T-helper 1 cell treated with Interleukin-12 subunit alpha and Interleukin-12 subunit beta and Interleukin-4 antibody, amounts not matched to agents 30 ng/mL and 1 ng/mL, for 36 hours (primary cell): Measurements from ENCODE around the gene FOXN3. TPM values are rescaled to one million over a fixed set of nuclear protein-coding genes. Genes with fewer than 3 reads are reported as not detected.
"Not testable (repeated sequence)": the region's sequence is repeated elsewhere in the genome, so short reads cannot be mapped to it uniquely, and the experiment has no call there.

ENCODE experiments used
- intact Hi-C: fragments of 100-400 bp; cut with micrococcal nuclease; formaldehyde crosslinking; loops from one replicate; pipeline ENCODE4 v1.15.1; 2024
- total RNA-seq: library from RNA; stranded (reverse); gene quantifications from 2 replicates; pipeline ENCODE4 v1.2.3, GENCODE V29; 2022

FOXN3 gene
- total RNA-seq, 1 donor from 2014 or later = 110 TPM

DNA sequence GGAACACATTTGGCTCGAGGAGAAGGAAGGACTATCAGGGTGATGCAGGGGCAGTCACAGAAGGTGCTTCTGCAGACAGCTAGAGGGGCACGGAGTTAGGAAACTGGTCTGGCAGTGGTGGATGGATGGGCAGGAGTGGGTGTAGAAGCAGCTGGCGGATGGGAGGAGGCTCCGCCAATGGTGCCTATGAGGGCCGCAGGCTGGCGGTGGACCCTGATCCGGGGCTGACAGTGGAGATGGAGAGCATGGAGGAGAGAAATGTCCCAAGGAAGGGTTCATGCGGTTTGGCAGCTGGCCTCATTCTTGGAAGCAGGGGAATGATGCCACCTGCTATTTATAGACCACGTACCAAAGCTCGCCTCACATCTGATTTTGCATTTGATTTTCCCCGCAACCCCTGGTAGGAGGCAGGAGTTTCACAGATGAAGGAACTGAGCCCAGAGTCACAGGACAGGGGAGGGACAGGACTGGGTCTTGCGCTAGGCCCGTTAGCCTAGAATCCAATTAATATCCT is 237.1 kb downstream of the FOXN3 start:
- intact Hi-C loops = loop anchor here (10.0 kb wide), 1 partner anchor 325 kb away; no protein-coding TSS in a partner anchor

DNA sequence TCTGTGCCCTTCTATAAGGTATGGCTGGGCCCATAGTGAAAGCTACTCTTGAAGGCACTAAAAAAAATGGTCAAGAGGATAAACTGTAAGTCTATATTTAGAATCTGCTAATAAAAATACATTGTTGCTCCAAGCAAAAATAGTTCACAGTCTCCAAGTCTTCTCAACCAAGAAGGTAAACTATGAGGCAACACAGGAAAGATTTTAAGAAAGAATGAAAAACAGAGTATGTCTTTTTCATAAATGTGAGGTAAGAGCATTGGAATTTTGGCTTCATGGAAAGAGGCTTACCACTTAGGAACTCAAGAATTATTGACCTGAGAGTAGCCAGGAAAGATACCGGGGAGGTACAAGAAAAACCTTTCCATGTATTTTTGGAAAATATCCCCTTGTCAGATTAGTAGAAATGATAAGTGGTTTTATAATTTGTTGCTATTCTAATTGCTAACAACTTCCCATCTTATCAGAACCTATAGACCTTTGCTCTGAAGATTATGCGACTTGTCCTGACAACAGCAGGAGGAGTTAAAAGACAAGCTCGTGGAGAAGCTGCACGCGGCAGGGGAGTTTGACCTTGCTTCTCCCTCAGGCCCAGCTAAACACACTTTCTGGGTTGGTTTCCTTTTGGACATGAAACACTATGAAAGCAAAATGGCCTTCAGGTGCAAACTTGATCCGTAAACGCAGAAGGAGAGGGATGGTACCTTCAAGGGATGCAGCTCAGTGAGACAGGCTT is 238.1 kb downstream of the FOXN3 start:
- intact Hi-C loops = loop anchor here (10.0 kb wide), 1 partner anchor 326 kb away; no protein-coding TSS in a partner anchor

DNA sequence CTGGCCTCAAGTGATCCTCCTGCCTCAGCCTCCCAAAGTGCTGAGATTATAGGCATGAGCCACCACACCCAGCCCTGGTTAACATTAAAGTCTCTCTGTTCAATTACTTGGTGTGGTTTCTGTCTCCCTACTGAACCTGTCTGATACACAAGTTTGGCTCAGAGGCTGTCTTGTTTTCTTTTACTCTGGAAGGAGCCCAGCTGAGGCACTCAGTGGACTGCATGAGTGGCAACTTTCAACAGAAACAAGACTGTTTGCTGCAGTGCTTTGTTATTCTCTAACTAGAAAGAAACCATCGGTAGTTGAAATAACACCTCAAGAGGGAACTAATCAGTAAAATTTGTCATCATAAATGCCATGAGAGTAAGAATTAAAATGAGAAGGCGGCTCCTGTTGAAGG is 238.7 kb downstream of the FOXN3 start:
- intact Hi-C loops = loop anchor here (10.0 kb wide), 1 partner anchor 326 kb away; no protein-coding TSS in a partner anchor

DNA sequence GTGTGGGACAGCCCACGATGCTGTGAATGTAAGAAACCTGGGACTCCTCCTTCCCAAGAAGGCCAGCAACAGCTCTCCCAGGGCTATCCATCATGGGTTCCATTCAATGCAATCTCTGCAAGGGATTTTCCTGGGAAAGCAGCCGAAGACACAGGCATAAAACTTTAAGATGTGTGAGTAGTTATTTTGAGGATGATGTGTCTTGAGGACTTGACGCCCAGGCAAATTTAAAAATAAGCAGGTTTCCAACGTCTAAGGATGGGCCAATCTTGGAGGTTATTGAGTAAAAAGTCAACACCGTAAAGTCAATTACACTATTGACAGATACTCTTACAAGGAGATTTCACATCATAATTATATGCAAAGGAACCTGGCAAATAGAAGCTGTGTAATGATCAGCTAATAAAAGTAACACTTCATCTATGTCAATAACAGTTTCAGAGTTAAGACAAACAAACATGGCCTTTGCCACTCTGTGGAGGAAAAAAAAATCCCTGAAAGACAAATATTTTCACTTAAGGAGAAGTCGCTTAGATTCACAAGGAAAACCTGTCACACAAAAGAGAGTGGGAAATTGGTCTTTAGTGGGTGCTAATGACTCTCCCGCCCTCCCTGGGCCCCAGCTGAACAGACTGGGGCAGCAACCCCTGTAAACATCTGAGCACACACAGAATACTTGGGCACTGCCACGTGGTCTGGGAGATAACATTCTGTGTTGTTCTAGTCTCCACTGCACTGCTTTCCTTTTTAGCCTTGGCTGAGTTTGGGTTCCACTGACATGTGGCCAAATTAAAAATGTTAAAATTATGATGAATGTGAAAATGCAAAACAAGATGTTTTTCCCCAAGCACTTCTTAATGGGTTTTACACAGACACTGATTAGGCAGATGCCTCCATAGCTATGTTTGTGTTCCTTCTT is 240.9 kb downstream of the FOXN3 start:
- intact Hi-C loops = loop anchor here (2.0 to 10.0 kb wide), 2 partner anchors 329 to 441 kb away; no protein-coding TSS in a partner anchor

DNA sequence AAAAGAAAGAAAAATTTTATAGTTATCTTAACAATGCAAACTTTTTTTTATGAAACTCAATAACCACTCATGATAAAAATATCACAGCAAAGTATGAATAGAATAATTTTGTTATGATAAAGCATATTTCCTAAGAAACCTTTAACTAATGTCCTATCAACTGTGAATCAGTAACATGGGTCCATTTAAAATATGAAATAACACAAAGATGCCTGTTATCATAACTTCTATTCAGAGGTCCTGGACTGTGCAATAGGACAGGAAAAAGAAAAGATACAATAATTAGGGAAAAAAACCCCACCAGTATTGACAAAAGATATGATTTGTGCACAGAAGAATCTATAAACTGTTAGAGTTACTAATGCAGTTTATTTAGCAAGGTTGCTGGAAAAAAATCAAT is 245.4 kb downstream of the FOXN3 start:
- intact Hi-C loops = loop anchor here (10.0 kb wide), 1 partner anchor 333 kb away; no protein-coding TSS in a partner anchor

DNA sequence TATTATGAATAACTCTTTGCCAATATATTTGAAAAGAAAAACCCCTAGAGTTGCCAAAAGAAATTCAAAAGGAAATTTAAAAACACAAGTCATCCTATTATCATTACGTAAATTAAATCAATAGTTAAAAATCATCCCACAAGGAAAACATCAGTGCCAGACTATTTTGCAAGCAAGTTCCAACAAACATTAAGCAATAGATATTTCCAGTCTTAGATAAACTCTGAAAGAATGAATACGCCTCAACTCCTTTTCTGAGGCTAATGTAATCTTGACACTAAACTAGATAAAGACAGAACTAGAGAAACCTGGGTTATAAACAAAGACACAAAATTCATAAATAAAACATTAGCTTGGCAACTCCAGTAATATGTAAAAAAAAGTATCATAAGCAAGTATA is 245.9 kb downstream of the FOXN3 start:
- intact Hi-C loops = loop anchor here (10.0 kb wide), 1 partner anchor 334 kb away; no protein-coding TSS in a partner anchor

DNA sequence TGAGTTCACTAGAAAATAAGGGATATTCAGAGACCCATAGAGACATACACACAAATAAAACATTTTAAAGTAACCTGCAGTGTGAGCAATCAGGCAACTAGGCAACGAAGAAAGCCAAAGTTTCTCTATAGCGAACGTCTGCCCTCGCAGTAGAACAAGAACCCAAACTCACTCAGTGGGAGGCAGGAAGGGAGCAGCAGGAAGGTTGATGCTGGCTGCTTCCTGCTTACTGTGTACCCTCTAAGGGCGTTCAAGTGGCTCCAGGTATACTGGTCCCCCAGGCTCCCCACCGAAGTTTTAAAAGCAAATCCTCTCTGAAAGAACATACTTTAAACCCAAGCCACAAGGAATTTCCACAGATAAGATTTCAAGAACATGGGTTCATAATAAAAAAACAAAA is 249.3 kb downstream of the FOXN3 start:
- intact Hi-C loops = no loop called here

DNA sequence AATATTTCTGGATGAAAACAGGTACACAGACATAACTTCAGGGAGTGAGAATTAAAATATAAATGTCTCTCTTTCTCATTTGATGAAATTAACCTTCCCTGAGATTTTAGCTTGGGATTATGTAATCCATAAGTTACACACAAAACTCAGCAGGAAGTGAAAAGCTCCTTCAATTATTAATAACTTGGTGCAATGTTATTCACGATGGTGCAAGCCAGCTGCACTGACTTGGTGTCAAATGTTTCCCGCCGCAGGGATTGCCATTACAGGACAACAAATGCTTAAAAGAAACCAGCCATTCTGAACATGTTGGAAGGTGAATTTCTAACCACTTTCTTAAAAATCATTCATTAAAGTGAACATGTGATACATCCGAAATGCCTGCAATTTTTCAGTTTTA is 250.4 kb downstream of the FOXN3 start:
- intact Hi-C loops = no loop called here

DNA sequence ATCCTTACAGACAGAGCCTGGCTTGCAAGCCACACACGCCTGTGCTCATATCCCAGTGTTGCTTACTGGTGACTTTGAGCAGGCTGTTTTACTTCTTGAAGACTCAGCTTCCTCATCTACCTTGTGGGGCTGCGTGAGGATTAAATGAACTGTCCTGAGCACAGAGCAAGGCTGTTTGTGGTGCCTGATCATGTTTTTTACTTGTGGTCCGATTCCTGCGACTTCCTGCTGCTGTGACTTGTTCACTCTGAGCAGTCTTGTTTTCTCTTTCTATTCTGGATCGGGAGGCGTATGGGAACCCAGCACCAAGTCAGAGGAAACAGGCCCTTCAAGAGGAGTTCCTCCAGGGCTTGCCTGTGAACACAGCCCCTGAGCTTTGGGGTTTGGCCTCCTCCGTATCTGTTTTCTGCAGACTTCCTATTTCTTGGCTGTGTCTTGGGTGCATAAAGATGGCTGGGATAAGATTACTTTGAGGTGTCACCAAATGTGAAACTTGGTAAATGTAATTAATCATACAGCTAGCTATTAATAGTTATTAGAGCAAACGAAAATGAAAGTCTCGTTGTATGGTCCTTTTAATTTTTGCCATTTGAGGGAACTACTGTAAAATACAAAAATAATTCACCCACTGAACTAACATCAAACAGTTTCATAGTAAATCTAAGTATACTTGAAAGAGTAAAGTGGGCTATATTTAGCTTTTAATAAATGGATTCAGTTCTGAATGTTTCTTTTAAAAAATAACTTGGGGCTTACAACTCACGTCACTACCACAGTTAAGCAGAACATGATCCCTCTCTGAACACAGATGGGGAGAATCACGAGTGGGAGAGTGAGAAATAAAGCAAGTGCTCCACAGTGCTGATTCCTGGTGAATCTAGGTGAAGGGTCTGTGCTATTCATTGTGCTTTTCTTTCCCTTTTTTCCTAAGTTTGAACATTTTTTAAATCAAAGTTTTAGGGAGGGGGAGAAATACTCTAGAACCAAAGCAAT is 251.5 kb downstream of the FOXN3 start:
- intact Hi-C loops = no loop called here

DNA sequence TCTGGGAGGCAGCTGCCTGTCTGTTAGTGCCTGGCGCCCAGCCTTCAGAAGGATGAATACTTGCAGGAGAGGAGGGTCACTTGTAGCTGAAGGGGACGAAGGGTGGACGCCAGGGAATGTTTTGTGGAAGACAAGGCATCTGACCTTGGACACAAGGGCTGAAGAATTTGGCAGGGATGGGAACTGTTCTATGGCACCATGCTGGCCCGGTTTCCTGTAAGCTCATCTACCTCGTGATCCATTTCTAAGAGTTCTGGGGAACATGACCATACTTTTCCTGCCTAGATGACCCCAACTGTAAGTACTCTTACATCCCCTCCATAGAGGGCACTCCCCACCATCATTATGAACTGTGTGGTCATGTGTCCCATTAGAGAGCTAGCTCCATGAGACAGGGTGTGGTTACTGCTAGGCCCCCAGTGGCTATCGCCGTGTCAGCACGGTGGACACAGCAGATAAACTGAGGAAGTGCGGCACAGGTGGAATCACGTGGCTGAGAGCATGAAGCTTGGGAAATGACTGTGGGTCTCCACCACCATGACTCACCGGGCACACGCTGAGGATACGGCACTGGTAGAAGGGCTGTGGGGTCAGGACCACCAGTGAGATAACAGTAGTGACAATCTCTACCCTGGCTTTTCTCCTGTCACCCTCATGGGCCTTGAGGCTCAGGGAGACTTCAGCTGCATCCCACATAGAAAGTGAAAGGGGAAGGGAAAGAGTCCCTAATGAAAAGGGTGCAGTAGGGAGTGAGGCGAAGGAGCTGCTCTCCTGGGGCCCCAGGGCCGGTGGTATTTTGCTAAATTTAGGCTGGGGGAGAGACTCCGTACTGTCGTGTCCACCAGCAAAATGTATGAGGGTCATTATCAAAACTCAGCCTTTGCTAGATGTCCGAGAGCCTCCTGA is 252.6 kb downstream of the FOXN3 start:
- intact Hi-C loops = no loop called here

DNA sequence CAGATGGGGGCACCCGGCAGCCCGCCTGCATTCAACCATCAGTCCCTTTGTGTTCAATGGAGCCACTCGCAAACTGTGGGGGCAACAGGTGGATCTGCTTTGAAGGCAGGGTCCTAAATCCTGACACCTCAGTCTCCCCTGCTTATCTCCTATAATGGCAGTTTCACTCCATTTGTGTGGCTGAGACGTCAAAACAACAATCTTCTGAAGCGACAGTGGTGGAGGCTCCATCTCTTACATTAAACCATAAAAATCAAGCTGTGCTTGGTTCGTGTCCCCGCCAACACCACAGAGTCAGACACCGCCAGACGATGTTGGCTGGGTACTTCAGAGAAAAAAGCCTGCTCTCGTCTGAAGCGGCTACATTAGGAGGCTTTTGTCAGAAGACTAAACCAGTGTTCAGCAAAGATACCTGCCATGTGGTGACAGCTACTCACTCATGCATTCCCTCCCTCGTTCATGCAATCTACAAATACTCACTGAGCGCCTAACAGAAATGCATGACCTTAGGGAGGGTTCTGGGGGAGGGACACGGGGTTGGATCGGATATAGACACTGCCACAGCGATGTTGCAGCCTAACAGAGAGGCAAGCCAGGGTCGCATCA is 253.9 kb downstream of the FOXN3 start:
- intact Hi-C loops = no loop called here

DNA sequence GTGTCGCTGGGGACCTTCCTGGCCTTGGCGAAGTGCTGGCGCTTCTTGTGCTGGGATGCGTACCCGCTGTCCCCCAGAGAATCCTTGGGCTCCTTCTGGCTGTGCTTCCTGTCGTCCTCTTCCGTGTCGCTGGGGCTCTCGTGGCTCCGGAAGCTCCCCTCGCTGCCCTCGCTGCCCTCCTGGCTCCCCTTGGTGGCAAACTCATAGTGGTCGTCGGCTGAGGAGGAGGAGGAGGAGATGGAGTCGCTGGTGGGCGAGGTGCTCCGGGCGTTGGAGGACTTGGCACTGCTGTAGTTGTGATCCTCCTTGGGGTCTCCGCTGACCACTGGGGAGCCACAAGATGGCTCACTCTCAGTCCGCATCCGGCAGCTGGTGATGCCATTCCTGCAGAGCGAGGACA is 254.4 kb downstream of the FOXN3 start:
- intact Hi-C loops = no loop called here

DNA sequence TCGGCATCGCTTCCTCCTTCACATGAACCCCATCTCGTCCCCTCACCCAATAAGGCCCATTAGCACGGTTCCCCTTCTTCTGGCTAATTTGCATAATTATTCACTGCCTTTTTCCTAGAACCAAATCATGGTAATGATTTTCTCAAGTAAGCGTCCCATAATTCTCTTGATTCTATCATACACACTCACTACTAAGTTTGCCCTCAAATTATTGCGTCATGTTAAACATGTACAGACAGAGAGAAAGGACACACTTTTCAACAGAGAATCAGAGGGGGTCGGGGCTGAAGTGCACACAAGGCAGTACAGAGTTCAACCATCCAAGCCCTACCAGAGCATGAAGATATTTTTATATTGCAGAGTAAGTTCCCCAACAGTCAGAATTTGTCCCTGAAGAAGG is 256.6 kb downstream of the FOXN3 start:
- intact Hi-C loops = no loop called here

DNA sequence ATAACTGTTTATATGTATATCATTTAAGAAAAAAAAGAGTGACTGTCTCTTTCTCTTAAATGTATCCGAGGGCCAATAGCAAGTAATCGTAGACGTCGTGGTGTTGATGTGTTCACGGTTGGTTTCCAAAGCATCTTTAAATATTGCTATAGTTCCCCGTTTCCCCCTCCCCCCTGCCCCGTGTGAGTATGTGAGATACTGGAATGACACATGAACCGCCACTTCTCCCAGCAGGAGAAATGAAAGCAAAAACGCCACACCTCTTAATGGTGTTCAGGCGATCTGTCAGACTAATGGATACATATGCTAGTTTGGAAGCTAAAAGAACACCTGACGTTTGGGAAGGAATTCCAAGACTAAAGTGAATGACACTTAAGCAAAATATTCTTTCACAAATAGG is 258.3 kb downstream of the FOXN3 start:
- intact Hi-C loops = no loop called here

DNA sequence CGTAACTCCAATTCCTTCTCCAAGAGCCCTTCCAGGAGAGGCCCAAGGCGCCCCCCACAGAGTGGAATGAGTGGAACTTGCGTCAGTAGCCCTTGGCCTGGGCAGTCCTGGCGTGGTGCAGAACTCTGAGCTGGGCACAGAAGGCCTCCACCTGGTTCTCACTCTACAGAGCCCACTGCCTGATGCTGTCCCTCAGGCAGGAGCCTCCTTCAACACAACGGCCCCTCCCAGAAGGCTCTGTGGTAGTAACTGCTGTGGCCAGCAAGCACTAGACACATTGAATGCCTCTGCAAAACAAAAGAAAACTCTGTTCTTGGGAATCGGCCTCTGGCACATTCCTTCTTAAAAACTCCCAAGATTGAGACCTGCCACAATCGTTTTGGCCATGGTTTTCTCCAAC is 258.9 kb downstream of the FOXN3 start:
- intact Hi-C loops = not testable (repeated sequence)

DNA sequence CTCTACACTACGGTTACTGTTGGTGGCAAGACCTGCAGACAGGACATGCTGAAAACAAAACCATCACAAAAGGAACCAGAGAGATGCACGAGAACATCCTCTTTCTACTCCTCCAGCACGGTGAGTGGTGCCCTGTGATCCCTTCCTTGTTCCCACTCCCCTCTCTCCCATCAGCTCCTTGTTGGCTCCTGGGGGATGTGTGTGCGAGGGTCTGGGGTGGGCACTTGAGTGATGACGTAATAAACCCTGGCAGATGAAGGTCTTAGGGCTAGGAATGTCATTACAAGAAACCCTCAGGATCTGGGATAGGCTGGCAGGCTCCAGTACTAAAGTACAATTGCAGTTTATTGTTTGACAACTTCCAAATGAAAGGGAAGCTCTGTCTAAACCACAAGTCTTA is 261.5 kb downstream of the FOXN3 start:
- intact Hi-C loops = no loop called here

DNA sequence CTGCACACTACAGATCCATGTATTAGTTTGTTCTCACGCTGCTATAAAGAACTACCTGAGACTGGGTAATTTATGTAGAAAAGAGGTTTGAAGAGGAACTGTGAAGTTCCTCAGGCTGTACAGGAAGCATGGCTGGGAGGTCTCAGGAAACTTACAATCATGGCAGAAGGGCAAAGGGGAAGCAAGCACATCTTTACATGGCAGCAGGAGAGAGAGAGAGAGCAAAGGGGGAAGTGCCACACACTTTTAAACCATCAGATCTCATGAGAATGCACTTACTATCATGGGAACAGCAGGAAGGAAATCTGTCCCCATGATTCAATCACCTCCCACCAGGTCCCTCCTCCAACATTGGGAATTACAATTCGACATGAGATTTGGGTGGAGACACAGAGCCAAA is 265.3 kb downstream of the FOXN3 start:
- intact Hi-C loops = not testable (repeated sequence)

DNA sequence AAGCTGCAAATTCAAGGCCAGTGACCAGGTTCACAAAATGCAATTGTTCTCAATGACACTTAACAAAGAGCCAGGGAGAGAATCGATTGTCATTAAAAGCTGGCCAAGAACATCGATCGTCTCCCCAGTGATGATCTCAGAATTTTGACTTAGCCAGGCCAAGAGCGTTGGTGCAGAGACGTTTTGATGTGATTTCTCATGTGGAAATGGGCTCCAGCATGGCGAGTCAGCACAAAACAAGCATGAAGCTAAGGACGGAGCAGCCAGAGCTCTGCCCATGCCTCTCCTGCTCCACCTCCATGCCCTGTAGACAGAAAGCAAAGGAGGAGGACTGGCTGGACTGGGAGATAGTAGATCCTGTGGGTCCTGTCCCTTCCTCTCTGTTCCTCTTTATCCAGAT is 270.8 kb downstream of the FOXN3 start:
- intact Hi-C loops = no loop called here

DNA sequence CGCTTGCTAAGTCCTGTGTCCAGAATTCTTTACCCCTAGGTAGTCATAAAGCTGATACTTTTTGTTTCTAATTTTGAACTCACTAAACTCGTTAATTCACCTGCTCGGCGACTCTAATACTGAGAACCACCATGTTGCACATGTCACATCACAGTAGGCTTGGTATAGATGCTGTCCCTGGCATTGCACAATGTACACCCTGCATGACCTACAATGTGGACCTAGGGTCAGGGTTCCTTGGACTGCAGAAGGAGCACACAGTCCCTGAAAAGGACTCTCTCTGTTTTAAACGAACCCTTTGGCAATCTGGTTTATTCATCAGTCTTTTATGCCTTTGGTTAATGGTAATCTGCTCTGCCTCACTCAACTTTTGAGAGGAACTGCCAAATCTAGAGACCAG is 272.4 kb downstream of the FOXN3 start:
- intact Hi-C loops = no loop called here
